B cell (primary cell): ENCODE results near the gene CHPF2. TPM values are rescaled to one million over a fixed set of nuclear protein-coding genes. Genes with fewer than 3 reads are reported as not detected.
A peak's percentile ranks its signal among the peaks of the same experiment; 100 is the strongest.

Experiments used
- ATAC-seq: fragments of 200-7000 bp; cut with Tn5 transposase; one replicate; pipeline ENCODE4 v1.10.0; 2021; ENCODE audit warnings: low read depth, mild to moderate bottlenecking, moderate number of reproducible peaks, moderate library complexity
- CTCF ChIA-PET: fragments of 350-600 bp; sonication (Branson Sonifier 250); formaldehyde crosslinking; loops from one replicate; lab custom pipeline; 2021; ENCODE audit warnings: antibody characterized with exemption, inconsistent platforms; lab: Charles Lee
- POLR2A ChIA-PET: fragments of 350-600 bp; sonication (Branson Sonifier 250); formaldehyde crosslinking; loops from one replicate; lab custom pipeline; 2021; ENCODE audit warnings: antibody characterized with exemption; lab: Charles Lee
- DNase-seq: peaks from one replicate; pipeline ENCODE4 v3.0.0; 2013
- H2AFZ ChIP-seq: 2 replicates; pipeline ENCODE4 v1.6.1; 2012; ENCODE audit warnings: mild to moderate bottlenecking, low read depth, low read length; ENCODE audit not compliant: insufficient read depth, poor library complexity, severe bottlenecking
- H3K27ac ChIP-seq, 2 donors: 1 replicate in 1 of 2; 2 replicates in 1 of 2; pipeline ENCODE4 v1.5.1; 2012 to 2013; ENCODE audit warnings: low read length in 2 of 2, mild to moderate bottlenecking in 2 of 2, moderate library complexity in 1 of 2
- H3K27me3 ChIP-seq, 4 experiments: fragments of 200-600 bp in 1 of 4; sonication (generic) in 1 of 4; replicated peaks in 1 of 4; 1 replicate in 2 of 4; 2 replicates in 2 of 4; pipeline versions ENCODE4 v1.6.1 to v1.7.0; 2013 to 2016; ENCODE audit warnings: low read length in 3 of 4, mild to moderate bottlenecking in 2 of 4, mixed read lengths in 1 of 4, moderate library complexity in 1 of 4; ENCODE audit not compliant: insufficient read depth in 4 of 4, control insufficient read depth in 3 of 4; ENCODE audit errors: control extremely low read depth in 1 of 4
- H3K36me3 ChIP-seq, 2 experiments: replicated peaks in 1 of 2; 1 replicate in 1 of 2; 2 replicates in 1 of 2; pipeline versions ENCODE4 v1.6.1 to v1.7.1; 2013; ENCODE audit warnings: low read length in 1 of 2; ENCODE audit not compliant: insufficient read depth in 2 of 2, control insufficient read depth in 1 of 2; ENCODE audit errors: control extremely low read depth in 1 of 2, extremely low read depth in 1 of 2
- H3K4me1 ChIP-seq, 2 donors: fragments of 200-600 bp in 1 of 2; sonication (generic) in 1 of 2; 1 replicate in 1 of 2; 2 replicates in 1 of 2; pipeline versions ENCODE4 v1.5.1 to v1.6.1; 2013 to 2017; ENCODE audit warnings: low read length in 2 of 2; ENCODE audit not compliant: control insufficient read depth in 2 of 2, insufficient read depth in 2 of 2
- H3K4me2 ChIP-seq: replicated peaks from 2 replicates; pipeline ENCODE3; 2012; ENCODE audit warnings: mild to moderate bottlenecking, low read depth, low read length; ENCODE audit not compliant: poor library complexity, severe bottlenecking
- H3K4me3 ChIP-seq, 5 experiments: fragments of 200-600 bp in 1 of 5; sonication (generic) in 1 of 5; 1 replicate in 3 of 5; 2 replicates in 2 of 5; pipeline versions ENCODE4 v1.5.1 to v1.7.0; 2011 to 2016; ENCODE audit warnings: low read length in 4 of 5, mild to moderate bottlenecking in 4 of 5, low read depth in 2 of 5, control low read depth in 1 of 5, moderate library complexity in 1 of 5; ENCODE audit not compliant: insufficient read depth in 1 of 5; ENCODE audit errors: control extremely low read depth in 1 of 5, extremely low read depth in 1 of 5
- H3K79me2 ChIP-seq: fragments of 200-600 bp; sonication (generic); one replicate; pipeline ENCODE4 v1.6.0; 2016; ENCODE audit warnings: low read length; ENCODE audit not compliant: control insufficient read depth, insufficient read depth
- H3K9ac ChIP-seq: fragments of 200-600 bp; sonication (generic); 2 replicates; pipeline ENCODE4 v1.6.1; 2017; ENCODE audit warnings: mild to moderate bottlenecking, low read length, moderate library complexity
- H3K9me3 ChIP-seq, 3 donors: one replicate each; pipeline versions ENCODE4 v1.6.1 to v1.7.1; 2013; ENCODE audit warnings: low read length in 2 of 3; ENCODE audit not compliant: control insufficient read depth in 2 of 3, insufficient read depth in 1 of 3; ENCODE audit errors: control extremely low read depth in 1 of 3
- H4K20me1 ChIP-seq: 2 replicates; pipeline ENCODE4 v1.6.0; 2012; ENCODE audit warnings: mild to moderate bottlenecking, low read length; ENCODE audit not compliant: insufficient read depth, control insufficient read depth, poor library complexity, severe bottlenecking
- H3K27ac Mint-ChIP-seq: one replicate; pipeline ENCODE4 v1.8.0; 2021; ENCODE audit warnings: mixed read lengths
- H3K27me3 Mint-ChIP-seq: one replicate; pipeline ENCODE4 v1.8.0; 2021; ENCODE audit warnings: mixed read lengths
- H3K4me1 Mint-ChIP-seq: one replicate; pipeline ENCODE4 v1.8.0; 2021; ENCODE audit warnings: mixed read lengths
- H3K4me3 Mint-ChIP-seq: one replicate; pipeline ENCODE4 v1.8.0; 2021; ENCODE audit warnings: mixed read lengths
- H3K9me3 Mint-ChIP-seq: one replicate; pipeline ENCODE4 v1.8.0; 2022; ENCODE audit warnings: mixed read lengths; ENCODE audit not compliant: insufficient read depth
- EZH2 ChIP-seq: IDR thresholded peaks from 2 replicates; pipeline ENCODE4 v1.6.1; 2012; ENCODE audit warnings: borderline replicate concordance, low read depth, mild to moderate bottlenecking, moderate library complexity, low read length; ENCODE audit not compliant: insufficient read depth, poor library complexity, severe bottlenecking
- WGBS: methylation state at CpG from one replicate; pipeline ENCODE4 v1.1.5; 2013; ENCODE audit warnings: missing lambda C conversion rate; ENCODE audit not compliant: insufficient coverage; 5-methylcytosine and 5-hydroxymethylcytosine counted together
- intact Hi-C: fragments of 100-400 bp; cut with micrococcal nuclease; formaldehyde crosslinking; loops from one replicate; pipeline ENCODE4 v1.10.0; 2022
- polyA plus RNA-seq: library from polyadenylated mRNA; depleted of rRNA; stranded (reverse); fragments of >200 nt; gene quantifications from 2 replicates; pipeline ENCODE4 v1.2.3, GENCODE V29; 2012
- total RNA-seq, 2 donors: library from RNA; stranded (reverse); fragments of 120-200 nt in 1 of 2; gene quantifications; 1 replicate in 1 of 2; 2 replicates in 1 of 2; pipeline versions ENCODE4 v1.2.3 to v1.2.4, GENCODE V29; 2013 to 2022
- TF ChIP-seq, protein P1 (sequence below): fragments of 200-600 bp; IDR thresholded peaks from one replicate; pipeline ENCODE4 v1.8.0; 2022; ENCODE audit warnings: antibody characterized with exemption, mild to moderate bottlenecking

CHPF2 gene
- total and polyA plus RNA-seq, 2 donors (not counting 1 experiment from before 2014, with no cell fraction given), result 39.4 to 39.9 TPM

DNA sequence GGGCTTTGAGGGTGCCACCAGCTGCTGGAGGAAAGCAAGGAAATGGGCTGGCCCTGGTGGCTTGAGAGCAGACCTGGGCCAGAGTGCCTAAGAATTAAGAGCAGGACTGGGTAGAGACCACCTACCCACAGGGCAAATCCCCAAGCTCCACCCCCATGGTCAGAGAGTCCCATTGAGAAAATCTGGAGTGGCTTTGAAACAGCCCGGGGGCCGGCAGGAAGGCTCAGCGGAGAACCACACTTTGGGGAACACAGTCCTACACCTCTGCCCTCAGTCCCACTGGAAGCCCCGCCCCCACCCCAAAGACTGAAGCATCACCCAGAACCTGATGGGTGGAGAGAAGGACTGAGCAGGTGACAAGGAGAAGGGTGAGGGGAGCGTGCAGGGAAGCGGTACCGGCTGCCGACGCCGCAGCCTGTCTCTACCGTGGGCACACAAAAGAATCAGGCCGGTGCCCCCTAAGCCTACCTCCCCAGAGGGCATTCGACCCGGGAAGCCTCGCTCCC is 12.6 kb downstream of the CHPF2 start:
- H3K4me2 ChIP-seq, result peak overlapping the region; percentile 99
- peak overlapping the region; percentile 79 for H2AFZ ChIP-seq
- peaks cover 0 to 46% (median 17%) of the 10 kb centered on the region in 4 experiments for H3K27me3 ChIP-seq
- ChIA-PET CTCF (interaction anchor here (1.1 to 4.2 kb wide), 8 partner anchors 8 to 124 kb away, joined by 3 to 34 read pairs (median 7); partner anchors contain the start of genes ABCF2 and CHPF2), POLR2A (interaction anchor here (1.7 to 1.8 kb wide), 2 partner anchors 12 to 18 kb away, joined by 6 to 13 read pairs; partner anchors contain the start of genes ABCF2 and CHPF2)
- peaks cover 5% of the 10 kb centered on the region for H4K20me1 ChIP-seq
- no peak overlapping the region for H3K27ac ChIP-seq
- Mint-ChIP-seq H3K4me3 (peak overlapping the region; percentile 81), H3K27ac (no peak overlapping the region), H3K27me3 (peaks cover 12% of the 10 kb centered on the region), H3K9me3 (no peaks in the 10 kb centered on the region), H3K4me1 (peaks cover 44% of the 10 kb centered on the region)
- peak overlapping the region in 4 of 5 experiments; percentile 35 to 55 (median 52) for H3K4me3 ChIP-seq
- TF ChIP-seq EZH2, result no peak
- TF ChIP-seq, protein P1, sequence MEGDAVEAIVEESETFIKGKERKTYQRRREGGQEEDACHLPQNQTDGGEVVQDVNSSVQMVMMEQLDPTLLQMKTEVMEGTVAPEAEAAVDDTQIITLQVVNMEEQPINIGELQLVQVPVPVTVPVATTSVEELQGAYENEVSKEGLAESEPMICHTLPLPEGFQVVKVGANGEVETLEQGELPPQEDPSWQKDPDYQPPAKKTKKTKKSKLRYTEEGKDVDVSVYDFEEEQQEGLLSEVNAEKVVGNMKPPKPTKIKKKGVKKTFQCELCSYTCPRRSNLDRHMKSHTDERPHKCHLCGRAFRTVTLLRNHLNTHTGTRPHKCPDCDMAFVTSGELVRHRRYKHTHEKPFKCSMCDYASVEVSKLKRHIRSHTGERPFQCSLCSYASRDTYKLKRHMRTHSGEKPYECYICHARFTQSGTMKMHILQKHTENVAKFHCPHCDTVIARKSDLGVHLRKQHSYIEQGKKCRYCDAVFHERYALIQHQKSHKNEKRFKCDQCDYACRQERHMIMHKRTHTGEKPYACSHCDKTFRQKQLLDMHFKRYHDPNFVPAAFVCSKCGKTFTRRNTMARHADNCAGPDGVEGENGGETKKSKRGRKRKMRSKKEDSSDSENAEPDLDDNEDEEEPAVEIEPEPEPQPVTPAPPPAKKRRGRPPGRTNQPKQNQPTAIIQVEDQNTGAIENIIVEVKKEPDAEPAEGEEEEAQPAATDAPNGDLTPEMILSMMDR, result no peak
- 2% methylated on average over 11 of the region's 15 CpGs for WGBS
- intact Hi-C loops, result loop anchor here (1.0 to 5.0 kb wide), 4 partner anchors 13 to 387 kb away; partner anchors contain the start of genes CHPF2 and NUB1
- H3K4me1 ChIP-seq, result peaks cover 41 to 50% of the 10 kb centered on the region in 2 donors
- no peaks in the 10 kb centered on the region for H3K36me3 ChIP-seq
- ATAC-seq, result no peak
- peaks cover 0 to 19% (median 0%) of the 10 kb centered on the region in 3 donors for H3K9me3 ChIP-seq
- DNase-seq, result no peak
- H3K9ac ChIP-seq, result peak overlapping the region; percentile 62
- H3K79me2 ChIP-seq, result no peaks in the 10 kb centered on the region
